CD14-positive monocyte (primary cell): ENCODE data around the gene ZDHHC24. TPM values are rescaled to one million over a fixed set of nuclear protein-coding genes. Genes with fewer than 3 reads are reported as not detected.

Experiments used
- DNase-seq, 3 donors: peaks; one replicate each; pipeline ENCODE4 v3.0.0-alpha.2; 2011 to 2022
- H2AFZ ChIP-seq: 2 replicates; pipeline ENCODE4 v1.6.0; 2012; ENCODE audit warnings: mild to moderate bottlenecking, low read depth, low read length, inconsistent platforms; ENCODE audit not compliant: insufficient read depth, poor library complexity, severe bottlenecking
- H3K27ac ChIP-seq, 2 donors: 1 replicate in 1 of 2; 2 replicates in 1 of 2; pipeline ENCODE4 v1.5.1; 2012 to 2013; ENCODE audit warnings: low read length in 2 of 2, control low read depth in 1 of 2, inconsistent platforms in 1 of 2, low read depth in 1 of 2, mild to moderate bottlenecking in 1 of 2
- H3K27me3 ChIP-seq, 2 donors: one replicate each; pipeline versions ENCODE4 v1.6.0 to v1.6.1; 2011 to 2013; ENCODE audit warnings: low read length in 2 of 2; ENCODE audit not compliant: control insufficient read depth in 2 of 2, insufficient read depth in 2 of 2
- H3K36me3 ChIP-seq, 2 donors: replicated peaks in 1 of 2; 1 replicate in 1 of 2; 2 replicates in 1 of 2; pipeline versions ENCODE4 v1.5.1 to v1.6.1; 2012 to 2013; ENCODE audit warnings: low read length in 2 of 2, control low read depth in 1 of 2, inconsistent platforms in 1 of 2, mild to moderate bottlenecking in 1 of 2; ENCODE audit not compliant: insufficient read depth in 2 of 2, control insufficient read depth in 1 of 2
- H3K4me1 ChIP-seq, 2 donors: 1 replicate in 1 of 2; 2 replicates in 1 of 2; pipeline versions ENCODE4 v1.5.1 to v1.6.1; 2012 to 2013; ENCODE audit warnings: low read length in 2 of 2, control low read depth in 1 of 2, inconsistent platforms in 1 of 2, mild to moderate bottlenecking in 1 of 2, moderate library complexity in 1 of 2; ENCODE audit not compliant: insufficient read depth in 2 of 2, control insufficient read depth in 1 of 2
- H3K4me2 ChIP-seq: replicated peaks from 2 replicates; pipeline ENCODE3; 2012; ENCODE audit warnings: low read length, moderate library complexity, mild to moderate bottlenecking; ENCODE audit not compliant: poor library complexity, severe bottlenecking; ENCODE audit errors: extremely low read depth
- H3K4me3 ChIP-seq, 3 experiments: fragments of 200-600 bp in 1 of 3; sonication (generic) in 1 of 3; replicated peaks in 1 of 3; 1 replicate in 2 of 3; 2 replicates in 1 of 3; pipeline ENCODE4 v1.5.1; 2011 to 2013; ENCODE audit warnings: low read length in 3 of 3, mild to moderate bottlenecking in 3 of 3, control low read depth in 2 of 3, low read depth in 2 of 3, inconsistent platforms in 1 of 3, moderate library complexity in 1 of 3
- H3K79me2 ChIP-seq: 2 replicates; pipeline ENCODE4 v1.6.0; 2012; ENCODE audit warnings: mild to moderate bottlenecking, control low read depth, inconsistent platforms, low read length, moderate library complexity; ENCODE audit not compliant: insufficient read depth
- H3K9ac ChIP-seq: 2 replicates; pipeline ENCODE4 v1.6.0; 2017; ENCODE audit warnings: low read length, mild to moderate bottlenecking; ENCODE audit not compliant: insufficient read depth, poor library complexity, severe bottlenecking
- H3K9me3 ChIP-seq, 2 donors: replicated peaks in 1 of 2; 1 replicate in 1 of 2; 2 replicates in 1 of 2; pipeline versions ENCODE4 v1.5.1 to v1.6.1; 2012 to 2013; ENCODE audit warnings: low read length in 2 of 2, control low read depth in 1 of 2; ENCODE audit not compliant: control insufficient read depth in 1 of 2, insufficient read depth in 1 of 2
- H4K20me1 ChIP-seq: 2 replicates; pipeline ENCODE4 v1.6.0; 2012; ENCODE audit warnings: mild to moderate bottlenecking, low read length, control low read depth, moderate library complexity; ENCODE audit not compliant: insufficient read depth
- H3K27ac Mint-ChIP-seq, 7 donors: one replicate each; pipeline ENCODE4 v1.8.0; 2020; ENCODE audit warnings: mild to moderate bottlenecking in 7 of 7, mixed read lengths in 7 of 7, moderate library complexity in 6 of 7, inconsistent platforms in 2 of 7
- H3K27me3 Mint-ChIP-seq, 3 donors: one replicate each; pipeline ENCODE4 v1.8.0; 2021 to 2022; ENCODE audit warnings: low read depth in 3 of 3, mild to moderate bottlenecking in 3 of 3, mixed read lengths in 3 of 3, moderate library complexity in 3 of 3, inconsistent platforms in 1 of 3
- H3K36me3 Mint-ChIP-seq, 2 donors: one replicate each; pipeline ENCODE4 v1.8.0; 2020; ENCODE audit warnings: mixed read lengths in 2 of 2, inconsistent platforms in 1 of 2, mild to moderate bottlenecking in 1 of 2
- H3K4me1 Mint-ChIP-seq: one replicate; pipeline ENCODE4 v1.8.0; 2020; ENCODE audit warnings: mild to moderate bottlenecking, mixed read lengths
- H3K4me3 Mint-ChIP-seq, 2 donors: one replicate each; pipeline ENCODE4 v1.8.0; 2020; ENCODE audit warnings: mild to moderate bottlenecking in 2 of 2, mixed read lengths in 2 of 2, moderate library complexity in 1 of 2
- H3K9me3 Mint-ChIP-seq, 7 donors: one replicate each; pipeline ENCODE4 v1.8.0; 2020 to 2022; ENCODE audit warnings: mixed read lengths in 7 of 7, mild to moderate bottlenecking in 6 of 7, moderate library complexity in 6 of 7, inconsistent platforms in 2 of 7
- WGBS: methylation state at CpG from one replicate; pipeline ENCODE4 v1.1.5; 2013; ENCODE audit warnings: missing lambda C conversion rate; ENCODE audit not compliant: insufficient coverage; 5-methylcytosine and 5-hydroxymethylcytosine counted together
- intact Hi-C, 2 donors: fragments of 100-400 bp; cut with micrococcal nuclease; formaldehyde crosslinking; loops; one replicate each; pipeline versions ENCODE4 v1.15.0 to v1.15.1; 2023
- polyA plus RNA-seq, 3 donors: library from polyadenylated mRNA; depleted of rRNA in 1 of 3; unstranded in 2 of 3; stranded (reverse) in 1 of 3; fragments of 300-500 nt in 2 of 3; fragments of >200 nt in 1 of 3; fragmentation: Illumina TruSeq in 2 of 3; gene quantifications; 1 replicate in 2 of 3; 2 replicates in 1 of 3; pipeline ENCODE4 v1.2.3, GENCODE V29; 2012 to 2021
- TF ChIP-seq, protein P1 (sequence below): fragments of 200-600 bp; IDR thresholded peaks from one replicate; pipeline ENCODE4 v1.8.0; 2022; ENCODE audit warnings: antibody characterized with exemption, mild to moderate bottlenecking

Gene ZDHHC24
- polyA plus RNA-seq, 3 donors: 10.9 to 14.0 (median 11.9) TPM

DNA sequence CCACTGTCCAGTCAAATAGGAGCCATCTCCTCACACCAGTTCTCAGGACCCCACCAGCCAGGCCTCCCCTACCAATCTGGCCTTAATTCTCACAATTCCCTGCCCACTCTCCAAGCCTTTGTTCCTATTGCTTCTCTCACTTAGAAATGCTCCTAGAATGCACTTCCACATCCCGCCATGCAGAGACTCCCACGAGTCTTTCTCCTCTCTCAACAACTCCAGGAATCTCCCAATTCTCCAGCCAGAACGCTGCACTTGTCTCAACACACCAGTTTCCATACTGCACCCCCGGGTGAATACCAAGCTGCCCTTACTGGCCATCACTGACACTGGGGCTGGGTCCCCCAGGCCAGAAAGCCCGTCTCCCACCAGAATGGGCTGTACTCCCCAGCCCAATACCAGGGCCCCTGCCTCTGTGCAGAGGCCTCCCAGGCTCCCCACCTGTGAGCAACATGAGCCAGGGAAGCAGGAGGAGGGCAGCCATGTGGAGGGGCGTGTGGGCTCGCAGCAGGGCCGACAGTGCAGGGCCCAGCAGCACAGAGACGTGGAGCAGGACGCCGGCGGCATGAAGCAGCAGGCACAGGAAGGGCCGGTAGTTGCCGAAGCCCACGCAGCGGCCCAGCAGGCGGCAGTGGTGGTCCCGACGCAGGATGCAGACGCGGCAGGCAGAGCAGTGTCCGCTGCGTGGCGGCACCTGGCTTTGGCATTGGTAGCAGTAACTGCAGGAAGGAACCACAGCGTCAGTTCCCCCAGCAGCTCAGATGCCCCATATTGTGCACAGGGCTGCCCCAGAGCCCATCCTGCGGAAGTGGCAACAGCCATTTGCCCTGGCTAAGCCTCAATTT lies 2.4 kb downstream of the ZDHHC24 start:
- Mint-ChIP-seq H3K4me3 (peak overlapping the region; percentile 68 to 83), H3K4me1 (peaks cover 37% of the 10 kb centered on the region), H3K9me3 (peaks cover 0 to 2% (median 0%) of the 10 kb centered on the region in 7 donors), H3K27ac (peak overlapping the region in 4 of 7 donors; percentile 14 to 60 (median 43)), H3K27me3 (peaks cover 13 to 18% (median 17%) of the 10 kb centered on the region in 3 donors), H3K36me3 (peaks cover 40 to 49% of the 10 kb centered on the region in 2 donors)
- Histone ChIP-seq H3K9me3 (no peaks in the 10 kb centered on the region), H4K20me1 (no peaks in the 10 kb centered on the region), H3K27ac (peak overlapping the region in 1 of 2 donors; percentile 42), H2AFZ (peak overlapping the region; percentile 74), H3K36me3 (peaks cover 28 to 41% of the 10 kb centered on the region in 2 donors), H3K4me2 (peak overlapping the region; percentile 60), H3K4me1 (peaks cover 35 to 45% of the 10 kb centered on the region in 2 donors), H3K4me3 (peak overlapping the region in 1 of 3 experiments; percentile 61), H3K9ac (peak overlapping the region; percentile 38), H3K79me2 (peaks cover 11% of the 10 kb centered on the region), H3K27me3 (peaks cover 0 to 15% of the 10 kb centered on the region in 2 donors)
- intact Hi-C loops: no loop called here
- TF ChIP-seq, protein P1, sequence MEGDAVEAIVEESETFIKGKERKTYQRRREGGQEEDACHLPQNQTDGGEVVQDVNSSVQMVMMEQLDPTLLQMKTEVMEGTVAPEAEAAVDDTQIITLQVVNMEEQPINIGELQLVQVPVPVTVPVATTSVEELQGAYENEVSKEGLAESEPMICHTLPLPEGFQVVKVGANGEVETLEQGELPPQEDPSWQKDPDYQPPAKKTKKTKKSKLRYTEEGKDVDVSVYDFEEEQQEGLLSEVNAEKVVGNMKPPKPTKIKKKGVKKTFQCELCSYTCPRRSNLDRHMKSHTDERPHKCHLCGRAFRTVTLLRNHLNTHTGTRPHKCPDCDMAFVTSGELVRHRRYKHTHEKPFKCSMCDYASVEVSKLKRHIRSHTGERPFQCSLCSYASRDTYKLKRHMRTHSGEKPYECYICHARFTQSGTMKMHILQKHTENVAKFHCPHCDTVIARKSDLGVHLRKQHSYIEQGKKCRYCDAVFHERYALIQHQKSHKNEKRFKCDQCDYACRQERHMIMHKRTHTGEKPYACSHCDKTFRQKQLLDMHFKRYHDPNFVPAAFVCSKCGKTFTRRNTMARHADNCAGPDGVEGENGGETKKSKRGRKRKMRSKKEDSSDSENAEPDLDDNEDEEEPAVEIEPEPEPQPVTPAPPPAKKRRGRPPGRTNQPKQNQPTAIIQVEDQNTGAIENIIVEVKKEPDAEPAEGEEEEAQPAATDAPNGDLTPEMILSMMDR: peak; percentile 45
- peak; percentile 35 to 57 (median 50) for DNase-seq
- WGBS: 22% methylated on average over 26 of the region's 26 CpGs

DNA sequence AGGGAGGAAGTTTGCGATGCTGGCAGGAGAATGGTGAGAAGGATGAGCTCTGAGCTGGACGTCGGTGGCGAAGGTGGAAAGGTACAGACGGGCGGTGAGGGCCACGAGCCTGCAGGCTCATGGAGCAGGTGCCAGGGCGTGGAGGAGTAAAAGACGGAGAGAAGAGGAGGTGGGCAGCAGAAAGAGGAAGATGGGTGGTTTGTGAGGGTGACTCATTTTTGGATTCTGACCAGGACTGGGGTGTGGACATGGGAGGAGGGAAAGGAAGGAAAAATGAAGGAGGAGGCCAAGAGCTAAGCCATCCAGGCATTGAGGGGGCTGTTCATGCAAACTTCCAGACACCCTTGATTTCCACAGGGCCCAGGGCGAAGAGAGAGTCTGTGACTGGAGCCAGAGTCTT lies 3.5 kb downstream of the ZDHHC24 start:
- Histone ChIP-seq H3K27me3 (peaks cover 0 to 8% of the 10 kb centered on the region in 2 donors), H3K4me1 (peaks cover 35 to 45% of the 10 kb centered on the region in 2 donors), H4K20me1 (no peaks in the 10 kb centered on the region), H3K27ac (no peak overlapping the region), H3K79me2 (peaks cover 11% of the 10 kb centered on the region), H3K9ac (peak overlapping the region; percentile 27), H3K9me3 (no peaks in the 10 kb centered on the region), H3K4me3 (no peak overlapping the region), H2AFZ (no peak overlapping the region), H3K36me3 (peaks cover 30 to 45% of the 10 kb centered on the region in 2 donors), H3K4me2 (no peak overlapping the region)
- TF ChIP-seq, protein P1: no peak
- intact Hi-C loops: no loop called here
- H3K27me3 Mint-ChIP-seq: peaks cover 7 to 11% (median 11%) of the 10 kb centered on the region in 3 donors
- 49% methylated on average over 9 of the region's 10 CpGs for WGBS
- peaks cover 44 to 55% of the 10 kb centered on the region in 2 donors for H3K36me3 Mint-ChIP-seq
- no peak overlapping the region for H3K4me3 Mint-ChIP-seq
- H3K27ac Mint-ChIP-seq: peak overlapping the region in 4 of 7 donors; percentile 2 to 43 (median 19)
- H3K9me3 Mint-ChIP-seq: no peaks in the 10 kb centered on the region
- H3K4me1 Mint-ChIP-seq: peaks cover 37% of the 10 kb centered on the region
- DNase-seq: no peak
